Mesodermal cell (in vitro differentiated cells): ENCODE data around the gene MPST.

Source experiments
- H3K27ac ChIP-seq: 2 replicates; pipeline ENCODE4 v1.7.0; 2013; ENCODE audit warnings: mild to moderate bottlenecking, low read depth, low read length, moderate library complexity; ENCODE audit not compliant: severe bottlenecking
- H3K36me3 ChIP-seq: 2 replicates; pipeline ENCODE4 v1.7.1; 2013; ENCODE audit warnings: mild to moderate bottlenecking, low read length, moderate library complexity; ENCODE audit not compliant: control insufficient read depth, insufficient read depth
- H3K4me1 ChIP-seq: one replicate; pipeline ENCODE4 v1.7.1; 2013; ENCODE audit warnings: mild to moderate bottlenecking, low read length; ENCODE audit not compliant: insufficient read depth, control insufficient read depth, poor library complexity, severe bottlenecking
- H3K4me3 ChIP-seq: 2 replicates; pipeline ENCODE4 v1.7.0; 2013; ENCODE audit warnings: low read length, control low read depth, mild to moderate bottlenecking; ENCODE audit not compliant: insufficient read depth, poor library complexity, severe bottlenecking; ENCODE audit errors: extremely low read depth
- H3K9me3 ChIP-seq: 2 replicates; pipeline ENCODE4 v1.7.1; 2013; ENCODE audit warnings: mild to moderate bottlenecking, low read length, moderate library complexity; ENCODE audit not compliant: control insufficient read depth
- WGBS, 2 experiments: methylation state at CpG; one replicate each; pipeline ENCODE4 v1.1.5; 2013; ENCODE audit warnings: missing lambda C conversion rate in 2 of 2; ENCODE audit not compliant: insufficient coverage in 2 of 2; 5-methylcytosine and 5-hydroxymethylcytosine counted together

MPST gene

GRCh38 chr22:37015587-37015878 lies 4.0 kb upstream of the MPST start:
- Histone ChIP-seq H3K4me3 (no peak overlapping the region), H3K36me3 (peaks cover 26% of the 10 kb centered on the region), H3K9me3 (no peaks in the 10 kb centered on the region), H3K4me1 (peaks cover 6% of the 10 kb centered on the region), H3K27ac (no peak overlapping the region)
- 85 to 93% methylated on average over 3 of the region's 4 CpGs for WGBS, 2 experiments

DNA sequence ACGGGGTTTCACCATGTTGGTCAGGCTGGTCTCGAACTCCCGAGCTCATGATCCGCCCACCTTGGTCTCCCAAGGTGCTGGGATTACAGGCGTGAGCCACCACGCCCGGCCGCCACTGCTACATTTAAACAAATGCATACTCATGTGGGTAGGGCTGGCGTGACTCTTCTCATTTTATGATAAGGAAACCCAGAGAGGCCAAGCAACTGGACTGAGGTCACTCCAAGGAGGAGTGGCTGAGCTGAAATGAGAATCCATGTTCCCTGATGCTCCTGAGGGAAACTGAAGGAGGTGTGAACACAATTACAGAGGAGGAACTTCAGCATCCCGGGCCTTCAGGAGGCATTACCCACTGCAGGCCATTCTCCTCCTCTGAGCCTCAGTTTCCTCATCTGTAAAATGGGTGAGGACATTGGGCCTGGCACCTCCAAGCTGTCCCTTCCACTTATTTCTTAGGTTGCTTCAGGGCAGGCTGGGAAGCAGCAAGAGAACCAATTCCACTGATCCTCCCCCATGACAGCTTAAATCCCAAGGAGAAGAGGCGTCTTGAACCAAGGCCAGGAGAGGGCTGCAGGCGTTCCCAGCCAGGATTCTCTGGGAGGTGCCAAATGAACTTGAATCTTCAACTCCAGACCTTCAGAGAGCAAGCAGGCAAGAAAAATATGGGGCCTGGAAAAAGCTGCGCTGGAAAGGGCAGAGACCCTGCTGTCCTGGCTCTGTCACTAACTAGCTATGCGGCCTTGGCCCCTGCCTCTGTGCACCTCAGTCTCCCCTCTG lies 3.2 kb upstream of the MPST start:
- Histone ChIP-seq H3K36me3 (peaks cover 26% of the 10 kb centered on the region), H3K9me3 (no peaks in the 10 kb centered on the region), H3K27ac (no peak overlapping the region), H3K4me1 (peaks cover 6% of the 10 kb centered on the region), H3K4me3 (no peak overlapping the region)
- 92 to 93% methylated on average over 10 to 14 of the region's 14 CpGs for WGBS, 2 experiments

DNA sequence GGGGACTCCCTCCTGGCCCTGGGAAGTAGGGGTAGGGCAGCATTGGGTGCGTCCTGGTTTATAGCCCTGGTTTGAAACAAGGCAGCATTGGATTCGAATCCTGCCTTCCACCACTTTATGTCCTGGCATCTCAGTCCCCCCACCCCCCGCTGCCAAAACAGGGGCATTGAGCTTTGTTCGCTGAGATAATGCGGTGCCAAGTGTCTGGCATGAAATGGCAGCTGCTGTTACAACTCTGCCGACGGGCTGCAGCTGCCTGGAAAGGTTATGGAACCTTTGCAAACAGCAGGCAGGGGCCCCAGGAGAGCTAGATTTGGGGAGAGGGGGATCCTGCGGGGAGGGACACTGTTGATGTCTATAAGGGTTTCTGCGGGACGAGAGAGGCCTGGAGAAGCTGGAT lies 2.2 kb upstream of the MPST start:
- Histone ChIP-seq H3K4me3 (no peak overlapping the region), H3K4me1 (peaks cover 9% of the 10 kb centered on the region), H3K36me3 (peaks cover 26% of the 10 kb centered on the region), H3K27ac (no peak overlapping the region), H3K9me3 (no peaks in the 10 kb centered on the region)
- 94 to 95% methylated on average over 10 of the region's 10 CpGs for WGBS, 2 experiments

DNA sequence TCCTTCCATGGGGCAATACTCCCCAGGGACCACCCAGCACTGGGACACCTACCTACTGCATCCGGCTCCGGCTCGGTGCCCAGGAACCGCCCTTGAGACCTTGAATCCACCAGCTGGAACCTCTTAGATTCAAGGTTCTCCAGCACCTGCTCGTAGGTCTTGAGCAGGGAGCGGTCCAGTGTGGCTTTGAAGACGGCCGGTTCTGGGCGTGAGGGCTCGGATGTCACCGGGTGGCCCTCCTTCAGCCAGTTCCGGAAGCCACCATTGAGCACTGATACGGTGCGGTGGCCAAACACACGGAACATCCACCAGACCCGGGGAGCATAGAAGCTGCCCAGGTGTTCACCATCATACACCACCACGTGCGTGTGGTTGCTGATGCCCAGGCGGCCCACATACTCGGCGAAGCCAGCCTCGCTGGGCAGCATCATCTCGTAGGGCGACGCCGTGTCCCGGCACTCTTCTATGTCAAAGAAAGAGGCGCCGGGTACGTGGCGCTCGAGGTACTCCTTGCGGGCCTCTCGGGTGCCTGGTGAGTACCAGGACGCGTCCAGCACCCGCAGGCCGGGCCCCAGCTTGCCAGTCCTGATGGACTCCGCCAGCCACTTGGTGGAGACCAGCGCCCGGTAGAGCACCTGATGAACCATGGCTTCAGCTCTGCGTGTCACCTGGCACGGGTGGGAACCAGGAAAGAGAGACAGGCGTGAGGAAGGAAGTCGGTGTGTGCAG lies 1.3 kb upstream of the MPST start:
- H3K27ac ChIP-seq, result peak overlapping the region; percentile 79
- H3K4me1 ChIP-seq, result peaks cover 15% of the 10 kb centered on the region
- H3K9me3 ChIP-seq, result no peaks in the 10 kb centered on the region
- peaks cover 26% of the 10 kb centered on the region for H3K36me3 ChIP-seq
- peak overlapping the region; percentile 68 for H3K4me3 ChIP-seq
- 81 to 88% methylated on average over 41 to 44 of the region's 45 CpGs for WGBS, 2 experiments

- H3K4me1 ChIP-seq, result peaks cover 15% of the 10 kb centered on the region
- peak overlapping the region; percentile 79 for H3K27ac ChIP-seq
- no peaks in the 10 kb centered on the region for H3K9me3 ChIP-seq
- H3K36me3 ChIP-seq, result peaks cover 30% of the 10 kb centered on the region
- peak overlapping the region; percentile 68 for H3K4me3 ChIP-seq
- 0 to 2% methylated on average over 18 to 25 of the region's 35 CpGs for WGBS, 2 experiments
Measured at GRCh38 chr22:37018815-37019308, 680 bp upstream of the MPST start.

GRCh38 chr22:37020192-37020479 lies 594 bp downstream of the MPST start:
- Histone ChIP-seq H3K4me1 (peaks cover 15% of the 10 kb centered on the region), H3K36me3 (peaks cover 43% of the 10 kb centered on the region), H3K27ac (no peak overlapping the region), H3K4me3 (peak overlapping the region; percentile 97), H3K9me3 (no peaks in the 10 kb centered on the region)
- 2 to 8% methylated on average over 5 of the region's 5 CpGs for WGBS, 2 experiments

DNA sequence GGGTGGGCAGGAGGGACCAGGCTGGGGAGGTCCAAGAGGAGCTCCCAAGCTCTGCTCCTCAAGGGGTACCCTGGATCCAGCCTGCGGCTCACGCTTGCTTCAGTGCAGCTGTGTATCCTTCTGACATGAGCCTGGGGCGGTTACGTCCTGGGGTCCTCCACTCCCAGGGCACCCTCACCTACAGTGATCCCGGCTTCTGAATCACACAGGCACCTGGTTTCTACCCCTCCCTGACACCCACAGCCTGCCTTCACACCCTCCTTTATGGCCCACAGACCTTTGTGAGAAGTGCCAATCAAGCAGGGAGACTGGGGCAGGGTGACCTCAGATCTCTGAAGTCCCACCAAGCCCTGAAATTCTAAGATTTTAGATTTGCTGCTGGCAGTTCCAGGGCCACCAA lies 1.5 kb downstream of the MPST start:
- H3K9me3 ChIP-seq, result no peaks in the 10 kb centered on the region
- no peak overlapping the region for H3K4me3 ChIP-seq
- H3K27ac ChIP-seq, result no peak overlapping the region
- H3K4me1 ChIP-seq, result peaks cover 15% of the 10 kb centered on the region
- H3K36me3 ChIP-seq, result peaks cover 47% of the 10 kb centered on the region
- 91 to 94% methylated on average over 4 to 5 of the region's 5 CpGs for WGBS, 2 experiments

DNA sequence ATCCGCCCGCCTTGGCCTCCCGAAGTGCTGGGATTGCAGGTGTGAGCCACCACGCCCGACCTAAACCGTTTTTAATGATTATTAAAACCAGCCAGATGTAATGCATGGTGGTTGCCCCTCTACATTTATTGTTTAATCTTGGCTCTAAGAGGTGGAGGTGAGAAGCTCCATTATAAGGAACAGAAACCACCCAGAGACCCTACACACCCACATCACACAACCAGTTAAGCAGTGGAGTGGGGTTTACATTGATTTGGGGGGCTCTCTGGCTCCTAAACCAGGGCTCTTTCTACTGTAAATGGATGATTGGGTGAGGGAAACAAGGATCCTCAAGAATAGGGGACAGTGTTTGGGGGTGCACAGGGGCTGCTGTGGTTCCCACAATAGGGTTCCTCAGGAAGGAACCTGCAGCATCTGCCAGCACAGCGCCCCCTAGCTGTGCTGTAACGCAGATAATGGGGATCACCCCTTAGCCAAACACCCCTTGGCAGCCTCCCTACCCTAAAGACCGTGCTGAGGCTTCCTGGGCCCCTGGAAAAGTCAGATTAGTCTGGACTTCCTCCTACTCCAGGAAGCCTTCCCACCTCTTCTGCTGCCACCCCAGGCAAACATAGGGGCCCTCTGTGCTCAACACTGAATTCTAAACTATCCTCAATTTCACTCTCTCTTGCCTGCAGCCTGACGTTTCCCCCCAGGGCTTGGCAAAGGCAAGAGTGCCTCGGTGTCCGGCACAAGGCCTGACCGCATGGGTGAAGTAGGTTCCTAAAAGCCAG lies 2.4 kb downstream of the MPST start:
- peaks cover 47% of the 10 kb centered on the region for H3K36me3 ChIP-seq
- peaks cover 15% of the 10 kb centered on the region for H3K4me1 ChIP-seq
- 82 to 96% methylated on average over 11 to 13 of the region's 13 CpGs for WGBS, 2 experiments
- no peak overlapping the region for H3K4me3 ChIP-seq
- H3K9me3 ChIP-seq, result no peaks in the 10 kb centered on the region
- no peak overlapping the region for H3K27ac ChIP-seq

DNA sequence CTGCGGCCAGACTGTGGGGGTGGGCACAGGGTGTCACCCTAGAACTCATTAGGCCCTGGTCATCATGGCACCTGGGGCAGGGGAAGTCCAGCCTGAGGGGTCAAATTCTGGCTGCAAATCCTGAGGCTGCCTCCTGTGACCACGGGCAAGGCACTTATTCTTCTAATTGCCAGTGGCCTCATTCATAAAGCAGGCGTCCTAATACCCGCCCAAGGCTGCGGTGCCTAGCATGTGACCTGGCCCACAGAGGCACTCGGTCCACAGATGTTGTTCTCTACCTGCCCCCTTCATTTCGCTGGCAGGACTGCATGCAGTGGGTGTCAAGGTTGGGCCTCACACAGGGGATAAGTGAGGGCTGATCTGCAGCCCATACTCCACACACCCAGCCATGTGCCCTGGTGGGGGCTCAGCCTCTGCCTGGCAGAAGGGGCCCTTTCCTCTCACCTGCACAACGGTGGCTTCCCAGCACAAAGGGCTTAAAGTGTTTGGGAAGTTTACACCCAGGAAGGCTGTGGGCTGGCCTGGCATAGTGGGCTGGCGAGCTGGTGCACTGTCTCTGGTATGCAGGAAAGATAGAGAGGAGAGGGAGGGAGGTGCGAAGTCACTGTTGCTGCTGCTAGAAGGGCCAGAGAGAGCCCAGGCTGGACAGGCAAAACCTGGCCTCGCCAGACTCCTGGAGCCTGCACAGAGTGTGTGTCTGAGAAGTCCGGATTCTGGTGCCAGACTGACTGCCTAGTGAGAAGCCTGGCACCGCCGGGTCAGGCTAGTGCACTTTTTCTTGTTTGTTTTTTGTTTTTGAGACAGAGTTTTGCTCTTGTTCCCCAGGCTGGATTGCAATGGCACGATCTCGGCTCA lies 3.2 kb downstream of the MPST start:
- Histone ChIP-seq H3K27ac (no peak overlapping the region), H3K36me3 (peaks cover 47% of the 10 kb centered on the region), H3K4me1 (peaks cover 15% of the 10 kb centered on the region), H3K4me3 (no peak overlapping the region), H3K9me3 (no peaks in the 10 kb centered on the region)
- 90 to 92% methylated on average over 15 of the region's 16 CpGs for WGBS, 2 experiments

- Histone ChIP-seq H3K36me3 (peaks cover 52% of the 10 kb centered on the region), H3K9me3 (no peaks in the 10 kb centered on the region), H3K27ac (no peak overlapping the region), H3K4me3 (no peak overlapping the region), H3K4me1 (peaks cover 9% of the 10 kb centered on the region)
- 96 to 99% methylated on average over 22 to 34 of the region's 34 CpGs for WGBS, 2 experiments
Measured at GRCh38 chr22:37023743-37024338, 4.3 kb downstream of the MPST start.
